Fibroblast of the aortic adventitia (primary cell): ENCODE data around the gene RAMP2. TPM values are rescaled to one million over a fixed set of nuclear protein-coding genes. Genes with fewer than 3 reads are reported as not detected.
"Not testable (repeated sequence)": the region's sequence is repeated elsewhere in the genome, so short reads cannot be mapped to it uniquely, and the experiment has no call there.

Source experiments
- DNase-seq: peaks from one replicate; pipeline ENCODE4 v3.0.0-alpha.2; 2010; ENCODE audit warnings: low read depth
- H3K4me3 ChIP-seq: 2 replicates; pipeline ENCODE4 v1.5.1; 2011; ENCODE audit warnings: low read depth, mild to moderate bottlenecking, control low read depth, low read length, moderate library complexity
- CTCF ChIP-seq: IDR thresholded peaks from 2 replicates; pipeline ENCODE4 v1.5.1; 2011; ENCODE audit warnings: mild to moderate bottlenecking, low read length, control low read depth, inconsistent platforms; ENCODE audit not compliant: insufficient read depth
- total RNA-seq: library from RNA; depleted of rRNA; stranded (reverse); fragments of >200 nt; gene quantifications from 2 replicates; pipeline ENCODE4 v1.2.3, GENCODE V29; 2012; ENCODE audit warnings: low replicate concordance

Gene RAMP2, protein sequence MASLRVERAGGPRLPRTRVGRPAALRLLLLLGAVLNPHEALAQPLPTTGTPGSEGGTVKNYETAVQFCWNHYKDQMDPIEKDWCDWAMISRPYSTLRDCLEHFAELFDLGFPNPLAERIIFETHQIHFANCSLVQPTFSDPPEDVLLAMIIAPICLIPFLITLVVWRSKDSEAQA
- 0.27 and 4.8 TPM in 2 replicates for total RNA-seq

DNA sequence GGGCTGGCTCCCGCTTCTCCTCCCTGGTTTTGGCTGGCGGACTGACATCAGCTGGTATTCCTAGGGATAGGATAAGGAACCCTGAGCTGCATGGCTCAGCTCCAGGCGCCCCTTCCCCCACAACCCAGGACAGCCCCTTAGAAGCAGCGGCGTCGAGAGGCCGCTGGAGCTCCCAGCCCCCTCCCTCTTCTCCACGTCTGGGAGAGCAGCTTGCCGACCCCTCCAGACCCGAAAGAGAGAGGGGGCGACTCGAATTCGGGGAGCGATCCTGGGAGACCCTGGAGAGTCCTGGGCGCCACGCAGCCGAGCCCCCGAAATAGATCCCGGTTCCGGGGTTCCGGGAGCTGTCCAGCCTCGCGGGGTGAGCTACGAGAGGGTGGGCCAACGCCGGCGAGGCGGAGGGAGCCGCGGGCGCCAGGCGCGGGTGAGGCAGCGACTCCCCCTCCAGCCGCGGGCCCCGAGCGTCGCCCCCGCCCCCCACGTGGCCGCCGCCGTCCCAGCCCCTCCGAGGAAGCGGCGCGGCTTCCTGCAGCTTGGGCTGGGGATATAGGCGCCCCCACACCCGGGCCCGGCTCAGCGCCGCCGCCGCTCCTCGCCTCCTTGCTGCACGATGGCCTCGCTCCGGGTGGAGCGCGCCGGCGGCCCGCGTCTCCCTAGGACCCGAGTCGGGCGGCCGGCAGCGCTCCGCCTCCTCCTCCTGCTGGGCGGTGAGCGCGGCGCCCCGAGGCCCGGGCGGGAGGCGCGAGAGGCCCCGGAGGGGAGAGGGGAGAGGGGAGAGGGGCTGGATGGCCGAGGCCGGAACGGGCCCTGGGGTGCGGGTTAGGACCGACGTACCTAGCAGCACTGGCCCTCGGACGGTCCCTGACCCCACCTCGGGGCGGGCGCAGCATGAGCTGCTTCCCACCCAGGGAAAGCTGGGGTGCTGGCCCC, at the start of gene RAMP2:
RAMP2 (plus strand) TSS at position 576 of the 930 bp plus-strand sequence; CDS start at position 611, 35 bp downstream.
- DNase-seq, result no peak
- TF ChIP-seq CTCF, result no peak
- H3K4me3 ChIP-seq, result peak within 1 kb of the TSS; percentile 50

DNA sequence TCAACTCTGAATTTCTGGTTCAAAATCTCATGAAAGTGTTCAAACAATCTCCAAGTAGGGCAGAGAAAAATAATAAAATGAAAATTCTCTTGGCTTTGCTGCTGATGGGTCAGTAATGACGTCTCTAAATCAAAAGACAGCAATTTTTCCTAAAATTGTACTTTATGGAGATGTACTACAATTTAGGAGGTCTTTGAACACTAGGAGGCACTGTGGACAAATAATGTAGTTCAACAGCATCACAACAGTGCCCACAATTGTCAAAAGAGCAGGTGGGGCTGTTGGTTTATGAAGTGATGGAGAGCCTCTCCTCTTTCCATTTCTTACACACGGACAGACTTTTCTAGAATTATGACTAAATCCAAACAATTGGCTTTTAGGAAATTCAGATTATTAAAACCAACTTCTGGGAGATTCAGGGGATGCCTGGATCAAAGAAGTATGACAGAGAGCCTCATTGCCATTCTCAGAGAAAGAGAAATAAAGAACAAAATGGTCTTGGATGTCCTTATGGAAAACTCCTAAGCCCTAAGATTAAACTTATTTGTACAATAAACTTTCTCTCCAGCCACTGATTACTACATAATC, 39.9 kb upstream of the RAMP2 start:
- TF ChIP-seq CTCF, result peak; percentile 60
- peak; percentile 85 for DNase-seq
- H3K4me3 ChIP-seq, result no peak overlapping the region

GRCh38 chr17:42723636-42724035, 37.4 kb upstream of the RAMP2 start:
- no peak for DNase-seq

DNA sequence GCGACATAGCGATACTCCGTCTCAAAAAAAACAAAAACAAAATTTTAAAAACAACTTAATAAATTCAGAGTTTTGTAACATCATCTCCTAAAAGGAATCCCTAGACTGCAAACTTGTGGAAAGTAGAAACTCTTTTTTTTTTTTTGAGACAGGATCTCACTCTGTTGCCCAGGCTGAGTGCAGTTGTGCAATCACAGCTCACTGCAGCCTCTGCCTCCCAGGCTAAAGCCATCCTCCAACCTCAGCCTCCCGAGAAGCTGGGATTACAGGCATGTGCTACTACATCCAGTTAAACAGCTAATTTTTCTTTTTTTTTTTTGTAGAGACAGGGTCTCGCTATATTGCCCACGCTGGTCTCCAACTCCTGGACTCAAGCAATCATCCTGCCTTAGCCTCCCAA, 35.9 kb upstream of the RAMP2 start:
- DNase-seq, result no peak
- H3K4me3 ChIP-seq, result no peak overlapping the region
- no peak for TF ChIP-seq CTCF

More at GRCh38 chr17:42723636-42724035, 37.4 kb upstream of the RAMP2 start:
- no peak overlapping the region for H3K4me3 ChIP-seq
- TF ChIP-seq CTCF, result no peak

- DNase-seq, result no peak
- TF ChIP-seq CTCF, result no peak
- no peak overlapping the region for H3K4me3 ChIP-seq
Observed at GRCh38 chr17:42740699-42741098, 20.3 kb upstream of the RAMP2 start.

DNA sequence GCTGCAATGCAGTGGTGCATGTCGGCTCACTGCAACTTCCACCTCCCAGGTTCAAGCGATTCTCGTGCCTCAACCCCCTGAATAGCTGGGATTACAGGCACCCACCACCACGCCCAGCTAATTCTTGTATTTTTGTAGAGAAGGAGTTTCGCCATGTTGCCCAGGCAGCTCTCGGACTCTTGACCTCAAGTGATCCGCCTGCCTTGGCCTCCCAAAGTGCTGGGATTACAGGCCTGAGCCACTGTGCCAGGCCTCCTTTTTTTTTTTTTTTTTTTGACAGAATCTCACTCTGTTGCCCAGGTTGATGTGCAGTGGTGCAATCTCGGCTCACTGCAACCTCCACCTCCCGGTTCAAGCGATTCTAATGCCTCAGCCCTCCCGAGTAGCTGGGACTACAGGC, 18.1 kb upstream of the RAMP2 start:
- DNase-seq, result not testable (repeated sequence)

More for the DNA sequence above, 18.1 kb upstream of the RAMP2 start:
- H3K4me3 ChIP-seq, result not testable (repeated sequence)
